Left lung (tissue), 10 donors: ENCODE data around the gene CLIC6. TPM values are rescaled to one million over a fixed set of nuclear protein-coding genes. Genes with fewer than 3 reads are reported as not detected.

ENCODE experiments used
- ATAC-seq: fragments of 200-7000 bp; cut with Tn5 transposase; one replicate; pipeline ENCODE4 v1.9.1; 2020; ENCODE audit warnings: moderate library complexity
- DNase-seq, 4 donors: peaks; one replicate each; pipeline ENCODE4 v3.0.0-alpha.2; 2013 to 2020
- H3K27ac ChIP-seq, 2 donors: fragments of 200-600 bp; sonication (generic) in 1 of 2; one replicate each; pipeline versions ENCODE4 v1.5.0 to v1.8.0; 2020 to 2021
- H3K27me3 ChIP-seq, 2 donors: fragments of 200-600 bp; sonication (generic) in 1 of 2; one replicate each; pipeline versions ENCODE4 v1.5.0 to v1.8.0; 2020 to 2021
- H3K36me3 ChIP-seq, 2 donors: fragments of 200-600 bp; sonication (generic) in 1 of 2; one replicate each; pipeline versions ENCODE4 v1.5.0 to v1.8.0; 2020 to 2021
- H3K4me1 ChIP-seq, 2 donors: fragments of 200-600 bp; one replicate each; pipeline ENCODE4 v1.8.0; 2021
- H3K4me3 ChIP-seq, 2 donors: fragments of 200-600 bp; sonication (generic) in 1 of 2; one replicate each; pipeline versions ENCODE4 v1.5.0 to v1.8.0; 2020 to 2021; ENCODE audit warnings: mild to moderate bottlenecking in 1 of 2
- H3K9me3 ChIP-seq, 2 donors: fragments of 200-600 bp; sonication (generic) in 1 of 2; one replicate each; pipeline versions ENCODE4 v1.5.0 to v1.8.0; 2020 to 2021
- intact Hi-C, 2 donors: fragments of 100-400 bp; cut with DNase I; formaldehyde crosslinking; loops; one replicate each; pipeline versions ENCODE4 v1.11.2 to v1.14.2; 2022
- polyA plus RNA-seq, 6 donors: library from polyadenylated mRNA; unstranded; fragments of 120-200 nt; gene quantifications; one replicate each; pipeline ENCODE4 v1.2.1, GENCODE V29; 2013; ENCODE audit not compliant: insufficient read length in 6 of 6
- total RNA-seq, 2 donors: library from RNA; stranded (reverse); fragmentation: NEBNext Ultra II Directional; extraction: Animal tissue kit (Norgen Biotek cat#: 25700); gene quantifications; one replicate each; pipeline ENCODE4 v1.2.1, GENCODE V29; 2021
- TF ChIP-seq, protein P1 (sequence below), 2 donors: fragments of 200-600 bp; sonication (generic) in 1 of 2; IDR thresholded peaks; one replicate each; pipeline versions ENCODE4 v1.5.0 to v1.8.0; 2021; ENCODE audit warnings: antibody characterized with exemption in 2 of 2
- donor health status: DM: no; HTN: yes; CAD: no.
- donor health status: DM: no; HTN: no; CAD: no.

Gene CLIC6
- total and polyA plus RNA-seq, 8 donors = 21.0 to 56.7 (median 41.4) TPM

DNA sequence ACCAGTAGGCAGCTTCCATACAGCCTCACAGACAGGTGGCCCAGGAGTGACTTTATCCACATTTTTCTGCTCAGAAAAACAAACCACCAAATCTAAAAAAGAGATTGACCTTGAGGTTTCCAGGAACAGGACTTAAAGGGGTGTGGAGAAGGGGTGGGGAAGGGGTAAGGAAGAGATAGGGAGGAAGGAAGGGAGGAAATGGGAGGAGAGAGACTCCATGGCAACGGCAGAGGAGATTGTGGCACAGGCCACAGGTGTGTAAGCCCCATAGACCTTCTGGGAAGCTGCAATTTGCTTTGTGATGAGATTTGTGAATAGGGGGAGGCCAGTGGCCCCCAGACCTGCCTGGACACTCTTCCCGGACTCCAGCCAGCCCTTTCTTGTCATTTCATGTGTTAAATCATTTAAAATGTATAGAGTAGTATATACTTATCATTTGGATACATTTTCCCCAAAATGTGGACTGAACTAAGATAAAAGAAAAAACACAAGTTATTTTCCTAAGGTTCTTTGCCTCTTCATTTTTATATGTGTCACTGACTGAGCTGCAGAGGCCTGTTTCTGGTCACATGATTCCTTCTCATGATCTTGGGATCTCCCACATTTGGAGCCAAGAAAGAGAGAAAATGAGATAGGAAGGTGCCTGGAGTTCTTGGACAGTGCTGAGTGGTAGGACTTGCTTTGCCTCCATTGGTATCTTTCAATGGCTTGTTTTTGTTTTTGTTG is 55.5 kb downstream of the CLIC6 start:
- Histone ChIP-seq H3K4me1 (peaks cover 0 to 6% of the 10 kb centered on the region in 2 donors), H3K27me3 (no peaks in the 10 kb centered on the region), H3K4me3 (no peak overlapping the region), H3K9me3 (no peaks in the 10 kb centered on the region), H3K27ac (no peak overlapping the region), H3K36me3 (no peaks in the 10 kb centered on the region)
- DNase-seq (no peak), ATAC-seq (peak; percentile 23)
- TF ChIP-seq, protein P1, sequence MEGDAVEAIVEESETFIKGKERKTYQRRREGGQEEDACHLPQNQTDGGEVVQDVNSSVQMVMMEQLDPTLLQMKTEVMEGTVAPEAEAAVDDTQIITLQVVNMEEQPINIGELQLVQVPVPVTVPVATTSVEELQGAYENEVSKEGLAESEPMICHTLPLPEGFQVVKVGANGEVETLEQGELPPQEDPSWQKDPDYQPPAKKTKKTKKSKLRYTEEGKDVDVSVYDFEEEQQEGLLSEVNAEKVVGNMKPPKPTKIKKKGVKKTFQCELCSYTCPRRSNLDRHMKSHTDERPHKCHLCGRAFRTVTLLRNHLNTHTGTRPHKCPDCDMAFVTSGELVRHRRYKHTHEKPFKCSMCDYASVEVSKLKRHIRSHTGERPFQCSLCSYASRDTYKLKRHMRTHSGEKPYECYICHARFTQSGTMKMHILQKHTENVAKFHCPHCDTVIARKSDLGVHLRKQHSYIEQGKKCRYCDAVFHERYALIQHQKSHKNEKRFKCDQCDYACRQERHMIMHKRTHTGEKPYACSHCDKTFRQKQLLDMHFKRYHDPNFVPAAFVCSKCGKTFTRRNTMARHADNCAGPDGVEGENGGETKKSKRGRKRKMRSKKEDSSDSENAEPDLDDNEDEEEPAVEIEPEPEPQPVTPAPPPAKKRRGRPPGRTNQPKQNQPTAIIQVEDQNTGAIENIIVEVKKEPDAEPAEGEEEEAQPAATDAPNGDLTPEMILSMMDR (IDR thresholded peaks at IDR 0.05) = no peak
- intact Hi-C loops = no loop called here

DNA sequence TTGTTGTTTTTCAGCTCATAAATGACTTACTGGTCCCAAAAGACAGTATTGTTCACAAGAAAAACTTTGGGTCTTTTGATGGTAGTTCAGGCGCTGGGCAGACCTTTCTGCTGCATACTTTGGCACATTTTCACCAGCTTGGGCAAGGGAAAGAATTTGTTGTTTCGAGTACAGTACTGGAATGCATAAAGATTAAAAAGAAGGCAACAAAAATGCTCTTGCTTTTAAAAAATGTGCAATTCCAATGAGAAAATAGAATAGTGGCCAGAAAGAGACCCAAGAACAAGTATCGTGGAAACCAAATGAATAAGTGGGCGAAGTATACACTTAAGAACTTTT is 56.0 kb downstream of the CLIC6 start:
- intact Hi-C loops = no loop called here
- TF ChIP-seq, protein P1 (IDR thresholded peaks at IDR 0.05) = no peak
- ATAC-seq (no peak), DNase-seq (no peak)
- Histone ChIP-seq H3K27ac (no peak overlapping the region), H3K4me3 (no peak overlapping the region), H3K27me3 (no peaks in the 10 kb centered on the region), H3K9me3 (no peaks in the 10 kb centered on the region), H3K4me1 (peaks cover 0 to 6% of the 10 kb centered on the region in 2 donors), H3K36me3 (no peaks in the 10 kb centered on the region)

DNA sequence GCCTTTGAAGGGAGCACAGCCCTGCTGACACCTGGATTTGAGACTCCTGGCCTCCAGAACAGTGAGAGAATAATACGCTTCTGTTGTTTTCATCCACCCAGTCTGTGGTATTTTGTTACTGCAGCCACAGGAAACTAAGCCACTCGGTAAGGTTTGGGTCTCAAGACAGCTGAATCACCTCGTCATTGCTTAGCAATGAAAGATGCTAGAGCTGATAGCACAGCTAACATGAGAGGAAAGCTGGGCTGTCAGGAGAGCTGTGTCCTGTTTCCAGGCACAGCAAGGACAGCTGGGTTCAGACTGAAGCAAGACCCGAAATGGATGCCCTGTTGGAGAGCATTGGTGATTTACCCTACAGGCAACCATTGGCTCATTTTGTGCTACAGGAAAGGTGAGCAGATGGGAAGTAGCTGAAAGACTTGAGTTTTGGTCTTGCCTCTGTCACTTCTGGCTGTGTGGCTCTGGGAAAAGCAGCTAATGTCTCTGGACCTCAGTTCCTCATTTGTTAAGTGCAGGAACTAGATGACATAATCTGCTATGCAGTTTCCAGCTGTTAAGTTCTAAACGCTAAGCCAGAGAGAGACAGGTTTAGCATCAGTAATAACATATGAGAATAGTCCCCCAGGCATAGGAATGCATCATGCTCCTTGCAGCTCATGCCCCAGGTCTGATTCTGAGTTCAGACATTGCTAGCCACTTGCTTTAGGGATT is 58.0 kb downstream of the CLIC6 start:
- intact Hi-C loops = no loop called here
- Histone ChIP-seq H3K27me3 (no peaks in the 10 kb centered on the region), H3K36me3 (no peaks in the 10 kb centered on the region), H3K4me3 (no peak overlapping the region), H3K4me1 (peaks cover 0 to 6% of the 10 kb centered on the region in 2 donors), H3K9me3 (no peaks in the 10 kb centered on the region), H3K27ac (no peak overlapping the region)
- no peak for ATAC-seq
- DNase-seq = no peak
- TF ChIP-seq, protein P1 (IDR thresholded peaks at IDR 0.05) = no peak

DNA sequence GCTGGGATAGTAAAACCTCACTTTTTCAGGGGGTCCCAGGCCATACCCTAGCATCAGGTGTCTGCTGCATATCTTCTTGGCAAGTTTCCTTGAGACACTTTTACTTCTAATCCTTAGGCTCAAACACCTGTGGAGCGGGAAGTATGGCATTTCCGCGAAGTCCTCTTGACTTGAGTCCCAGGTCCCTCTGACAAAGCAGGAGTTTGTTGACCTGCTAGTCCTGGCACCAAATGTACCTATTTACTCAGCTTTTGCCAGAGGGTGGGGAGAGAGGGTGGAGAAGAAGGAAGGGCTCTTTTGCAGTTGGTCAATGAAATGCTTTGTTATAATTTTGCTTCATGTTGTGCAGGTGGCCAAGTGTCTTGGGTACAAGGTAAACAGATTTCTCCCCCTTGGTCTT is 59.7 kb downstream of the CLIC6 start:
- peak in 2 of 4 donors; percentile 58 to 61 for DNase-seq
- no peak overlapping the region for H3K27ac ChIP-seq
- H3K36me3 ChIP-seq = no peaks in the 10 kb centered on the region
- no peaks in the 10 kb centered on the region for H3K27me3 ChIP-seq
- peak; percentile 90 for ATAC-seq
- peaks cover 0 to 6% of the 10 kb centered on the region in 2 donors for H3K4me1 ChIP-seq
- H3K4me3 ChIP-seq = no peak overlapping the region
- intact Hi-C loops = no loop called here
- no peaks in the 10 kb centered on the region for H3K9me3 ChIP-seq
- TF ChIP-seq, protein P1 (IDR thresholded peaks at IDR 0.05) = no peak

DNA sequence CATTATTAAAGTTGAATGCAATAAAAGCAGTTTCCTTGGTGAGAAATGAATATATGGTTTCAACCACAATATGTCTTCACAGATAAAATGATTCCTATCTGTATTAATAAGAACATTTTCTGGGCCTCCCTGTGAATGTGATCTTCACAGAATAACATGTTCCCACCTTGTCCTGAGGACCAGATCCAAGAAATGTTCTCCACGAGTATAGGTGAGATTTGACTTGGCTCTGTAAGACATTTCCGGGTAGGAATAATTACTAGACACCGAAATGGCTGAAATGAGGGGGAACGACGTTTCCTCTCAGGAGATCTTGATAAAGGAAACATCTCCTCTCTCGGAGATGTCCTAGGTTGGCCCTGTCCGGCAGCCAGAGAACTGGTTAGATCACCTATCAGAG is 61.4 kb downstream of the CLIC6 start:
- ATAC-seq = no peak
- Histone ChIP-seq H3K27ac (no peak overlapping the region), H3K27me3 (no peaks in the 10 kb centered on the region), H3K9me3 (no peaks in the 10 kb centered on the region), H3K4me1 (no peaks in the 10 kb centered on the region), H3K36me3 (no peaks in the 10 kb centered on the region), H3K4me3 (no peak overlapping the region)
- TF ChIP-seq, protein P1 (IDR thresholded peaks at IDR 0.05) = no peak
- no peak for DNase-seq
- intact Hi-C loops = no loop called here
